HCEC 1CT (cell line): ENCODE measurements around the gene CDC42BPA.
"Not testable (repeated sequence)": the region's sequence is repeated elsewhere in the genome, so short reads cannot be mapped to it uniquely, and the experiment has no call there.

Experiments used
- DNase-seq: peaks from one replicate; pipeline ENCODE4 v3.0.0-alpha.2; 2017

Gene CDC42BPA

GRCh38 chr1:227190321-227190720 lies 128.0 kb downstream of the CDC42BPA start:
- no peak for DNase-seq

- no peak for DNase-seq
Measured at GRCh38 chr1:227185291-227185690, 133.0 kb downstream of the CDC42BPA start.

DNA sequence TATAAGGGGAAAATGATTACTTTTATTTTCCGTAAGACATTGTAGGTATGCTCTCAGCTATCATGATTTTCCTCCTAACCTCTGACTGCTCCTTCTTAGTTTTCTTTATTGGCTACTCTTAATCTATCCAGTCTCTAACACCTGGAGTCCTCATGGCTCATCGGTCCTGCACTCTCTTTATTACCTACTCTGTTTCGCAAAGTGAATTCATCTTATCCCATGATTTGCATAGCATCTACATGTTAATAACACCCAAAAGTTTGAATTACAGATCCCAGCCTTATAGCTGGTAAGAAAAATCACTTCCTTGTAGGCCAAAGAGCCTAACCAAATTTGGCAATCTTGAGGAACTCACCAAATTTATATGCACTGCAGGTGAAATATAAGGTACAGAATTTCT lies 136.3 kb downstream of the CDC42BPA start:
- DNase-seq: no peak

DNA sequence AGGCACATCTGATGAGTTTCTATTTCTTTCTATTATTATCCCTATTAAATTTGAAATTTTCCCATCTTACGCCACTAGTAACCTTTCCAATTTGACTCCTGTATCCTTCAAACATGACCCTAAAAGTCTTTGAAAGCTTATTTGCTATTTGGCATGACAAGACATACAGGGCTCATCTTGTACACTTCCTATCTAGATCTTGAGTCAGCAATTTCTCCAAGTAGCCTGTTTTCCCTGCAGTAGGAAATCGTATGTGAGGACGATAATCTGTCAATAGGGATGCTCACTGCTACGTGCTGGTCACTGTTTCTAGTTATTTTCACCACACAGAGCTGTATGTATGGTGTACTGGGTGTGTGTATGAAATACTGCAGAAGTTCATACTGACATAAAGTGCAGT lies 142.7 kb downstream of the CDC42BPA start:
- DNase-seq: no peak

DNA sequence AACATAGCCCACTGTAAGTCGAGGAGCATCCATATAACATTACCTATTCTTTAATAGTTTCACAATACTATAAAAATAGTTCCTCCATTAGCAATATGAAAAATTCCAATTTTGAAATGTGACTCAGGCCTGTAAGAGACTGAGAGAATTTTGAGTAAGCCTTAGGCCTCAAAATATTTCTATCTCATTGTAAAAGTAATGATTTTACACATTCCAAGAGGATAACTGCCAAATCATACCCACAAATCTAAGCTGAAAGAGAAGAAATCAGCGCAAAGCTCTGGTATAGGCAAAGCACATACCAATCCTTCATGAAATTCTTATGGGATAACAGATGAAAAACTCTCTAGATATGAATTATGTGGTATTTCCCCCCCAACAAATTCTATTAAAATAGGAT lies 144.1 kb downstream of the CDC42BPA start:
- DNase-seq: peak; percentile 81

DNA sequence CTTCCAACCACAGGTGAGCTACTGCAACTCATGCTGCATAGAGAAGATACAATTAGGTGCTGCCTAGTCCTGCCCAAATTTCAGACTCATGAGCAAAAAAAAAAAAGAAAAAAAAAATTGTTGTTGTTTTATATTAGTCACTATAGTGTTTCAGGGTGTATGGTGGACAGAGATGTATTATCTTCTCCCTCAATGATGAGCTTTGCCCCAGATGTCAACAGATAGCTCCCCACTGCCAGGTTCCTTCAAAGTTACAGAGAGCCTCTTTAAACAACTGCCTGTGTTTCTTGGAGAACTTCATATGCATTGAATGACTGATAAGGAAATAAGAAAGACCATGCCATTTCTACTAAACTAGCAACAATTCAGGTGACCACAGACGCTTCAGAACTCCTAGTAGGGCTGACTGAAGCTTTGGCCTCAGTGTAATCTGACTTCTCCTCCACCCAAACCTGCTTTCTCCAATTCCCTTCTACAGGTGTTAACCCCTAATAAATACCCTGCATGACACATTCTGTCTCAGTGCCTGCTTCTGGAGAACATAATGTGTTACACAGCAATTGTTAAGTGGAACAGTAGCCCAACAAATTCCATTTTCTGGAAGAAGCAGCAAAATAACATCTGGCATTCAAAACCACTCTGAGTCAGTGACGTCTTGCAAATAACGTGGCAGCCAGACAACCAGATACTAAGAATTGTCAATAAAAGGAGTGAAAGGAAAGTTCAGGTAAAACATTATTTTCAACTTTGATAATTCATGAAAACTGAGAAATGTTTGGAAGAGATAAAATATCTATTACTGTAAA lies 147.7 kb downstream of the CDC42BPA start:
- peak; percentile 49 for DNase-seq

GRCh38 chr1:227169343-227169742 lies 148.9 kb downstream of the CDC42BPA start:
- DNase-seq: no peak

DNA sequence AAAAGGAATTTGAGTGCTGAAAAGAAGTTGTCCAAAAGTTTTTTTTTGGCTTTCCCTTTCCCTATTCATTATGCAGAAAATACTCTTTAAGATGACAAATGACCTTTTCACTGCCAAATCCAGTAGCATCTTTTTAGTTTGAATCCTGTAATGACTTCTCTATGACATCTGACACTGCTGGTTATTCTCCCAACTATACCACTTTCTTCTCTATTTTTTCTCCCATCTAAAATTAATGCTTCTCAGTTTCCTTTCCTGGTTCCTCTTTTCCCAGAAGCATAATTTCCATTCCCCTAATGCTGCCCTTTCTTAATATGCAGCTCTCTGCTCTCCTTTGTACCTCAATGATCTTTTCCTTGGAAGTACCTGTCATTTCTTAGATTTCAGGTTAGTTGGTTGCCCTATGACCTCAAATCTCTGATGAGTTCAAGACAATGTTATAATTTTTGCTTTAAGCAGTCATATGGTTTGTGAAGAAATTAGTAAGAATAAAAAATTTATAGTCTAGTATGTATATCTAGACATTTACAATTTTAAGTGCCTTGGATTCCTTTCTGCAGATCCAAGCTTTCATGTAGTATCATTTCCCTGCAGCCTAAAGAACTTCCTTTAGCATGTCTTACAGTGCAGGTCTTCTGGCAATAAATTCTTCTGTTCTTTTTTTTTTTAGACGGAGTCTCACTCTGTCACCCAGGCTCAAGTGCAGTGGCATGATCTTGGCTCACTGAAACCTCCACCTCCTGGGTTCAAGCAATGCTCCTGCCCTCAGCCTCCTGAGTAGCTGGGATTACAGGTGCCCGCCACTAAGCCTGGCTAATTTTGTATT lies 150.8 kb downstream of the CDC42BPA start:
- no peak for DNase-seq

DNA sequence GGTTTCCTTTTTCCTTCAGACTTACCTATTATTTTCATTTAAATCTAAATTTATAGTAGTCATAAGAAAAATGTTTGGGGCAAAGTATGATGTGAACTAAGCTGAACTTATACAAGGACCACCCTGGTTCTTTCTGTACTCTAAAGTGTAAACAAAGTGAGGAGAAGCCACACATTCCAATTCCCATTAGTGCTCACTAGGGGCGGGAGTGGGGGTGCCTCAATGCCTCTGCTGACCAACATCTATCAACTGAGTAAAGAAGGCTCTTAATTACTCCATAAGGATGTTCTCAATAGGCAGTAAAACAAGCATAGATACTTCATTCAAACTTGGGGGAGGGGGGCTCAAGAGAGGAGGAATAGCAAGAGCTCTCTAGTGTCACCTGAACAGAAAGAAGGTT lies 151.7 kb downstream of the CDC42BPA start:
- no peak for DNase-seq

DNA sequence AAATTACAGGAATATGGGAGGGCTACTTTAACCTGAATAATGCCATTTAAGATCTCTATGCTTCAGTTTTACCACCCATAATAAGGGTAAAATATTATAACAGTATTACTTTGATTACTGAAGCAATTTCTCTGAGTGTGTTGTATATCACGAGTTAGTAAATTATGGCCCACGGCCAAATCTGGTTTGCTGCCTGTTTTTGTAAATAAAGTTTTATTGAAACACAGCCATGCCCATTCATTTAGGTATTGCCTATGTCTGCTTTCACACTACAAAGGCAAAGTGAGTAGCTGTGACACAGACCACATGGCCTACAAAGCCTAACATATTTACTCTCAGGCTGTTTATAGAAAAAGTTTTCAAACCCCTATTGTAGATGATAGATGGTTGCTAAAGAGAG lies 156.8 kb downstream of the CDC42BPA start:
- DNase-seq: no peak

DNA sequence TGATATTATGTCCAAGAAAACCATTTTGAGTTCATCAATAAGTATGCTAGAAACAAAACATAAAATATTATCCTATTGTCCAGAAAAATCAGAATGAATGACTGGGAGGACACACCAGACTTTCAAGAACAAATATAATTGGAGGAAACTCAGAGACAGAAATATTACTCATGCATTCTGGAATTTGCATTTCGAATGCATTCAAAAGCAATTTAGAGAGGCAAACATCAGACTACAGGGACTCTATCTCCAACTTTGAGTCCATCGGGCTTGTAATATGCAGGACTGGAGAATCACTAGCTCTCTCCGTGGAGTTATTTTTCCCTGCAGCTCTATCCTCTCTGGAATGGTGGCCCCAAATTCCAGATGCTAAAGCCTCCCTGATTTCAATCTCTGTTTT lies 161.8 kb downstream of the CDC42BPA start:
- no peak for DNase-seq

DNA sequence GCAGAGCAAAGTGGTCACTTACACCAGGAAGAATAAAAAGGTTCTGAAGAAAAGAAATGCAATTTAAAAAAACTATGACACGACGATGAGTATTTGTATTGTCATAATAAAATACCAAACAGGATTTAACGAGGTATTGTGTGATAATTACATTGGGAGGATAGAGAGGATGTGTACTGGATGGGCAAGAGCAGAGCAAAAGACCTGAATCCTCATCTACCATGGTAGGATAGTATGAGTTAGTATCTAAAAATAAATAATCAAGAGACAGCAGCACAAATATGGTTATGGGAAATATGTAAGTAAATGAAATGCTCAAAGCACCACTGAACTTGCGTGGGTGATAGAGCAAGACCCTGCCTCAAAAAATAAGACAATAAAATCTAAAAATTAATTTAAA lies 162.6 kb downstream of the CDC42BPA start:
- no peak for DNase-seq

GRCh38 chr1:227155004-227155403 lies 163.3 kb downstream of the CDC42BPA start:
- no peak for DNase-seq

DNA sequence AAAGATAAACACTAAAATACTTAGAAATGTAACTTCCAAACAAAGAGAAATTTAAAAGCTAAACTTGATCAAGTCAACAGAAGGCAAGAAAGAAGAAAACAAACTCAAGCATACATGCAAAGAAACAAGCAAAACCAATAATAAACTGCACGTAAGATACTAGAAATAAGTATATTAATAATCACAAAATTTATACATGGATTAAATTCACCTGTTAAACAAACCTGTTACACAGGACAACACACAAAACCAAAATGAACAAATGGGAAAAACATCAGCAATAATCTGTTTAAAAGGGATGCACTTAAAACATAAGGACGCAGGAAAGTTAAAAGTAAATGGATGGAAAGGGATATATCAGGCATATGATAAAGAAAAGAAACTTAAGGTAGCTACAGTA lies 165.8 kb downstream of the CDC42BPA start:
- DNase-seq: no peak

DNA sequence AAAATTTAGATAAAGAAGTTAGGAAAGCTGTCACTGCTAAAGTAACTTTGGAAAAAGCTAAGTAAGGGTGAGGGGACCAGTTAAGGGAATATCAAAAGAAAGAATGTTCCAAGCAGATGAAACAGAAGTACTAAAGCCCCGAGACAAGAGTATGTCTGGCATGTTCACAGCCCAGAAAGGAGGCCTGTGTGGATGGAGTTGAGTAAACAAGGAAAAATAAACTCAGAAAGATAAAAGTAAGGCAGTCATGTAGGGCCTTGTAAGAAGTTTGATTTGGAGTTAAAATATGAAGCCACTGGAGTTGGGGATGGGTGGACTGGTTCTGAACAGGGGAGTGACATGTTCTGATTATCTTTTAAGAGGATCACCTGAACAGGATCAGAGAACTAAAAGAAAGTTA lies 177.9 kb downstream of the CDC42BPA start:
- no peak for DNase-seq

GRCh38 chr1:227136210-227136820 lies 182.0 kb downstream of the CDC42BPA start:
- no peak for DNase-seq

GRCh38 chr1:227134686-227135314 lies 183.5 kb downstream of the CDC42BPA start:
- DNase-seq: no peak

- not testable (repeated sequence) for DNase-seq
Measured at GRCh38 chr1:227132695-227133094, 185.6 kb downstream of the CDC42BPA start.

GRCh38 chr1:227131193-227131592 lies 187.1 kb downstream of the CDC42BPA start:
- peak; percentile 69 for DNase-seq

DNA sequence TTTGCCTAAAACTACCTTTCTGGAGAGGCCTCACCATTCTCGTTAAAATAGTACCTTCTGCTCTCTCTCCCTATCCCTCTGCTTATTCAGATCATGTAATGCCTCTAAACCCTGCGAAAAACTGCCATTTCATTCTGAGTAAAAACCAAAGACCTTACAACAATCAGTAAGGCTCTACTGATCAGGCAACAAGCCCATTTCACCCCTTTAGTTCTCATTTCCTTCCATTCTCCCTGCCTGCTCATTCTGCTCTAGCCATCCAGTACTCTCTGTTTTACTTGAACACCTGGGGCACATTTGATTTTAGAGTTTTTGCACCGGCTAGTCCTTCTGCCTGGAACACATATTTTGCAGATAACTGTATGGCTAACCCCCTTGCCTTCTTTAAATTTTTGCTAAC lies 190.4 kb downstream of the CDC42BPA start:
- DNase-seq: no peak

GRCh38 chr1:227125929-227126545 lies 192.3 kb downstream of the CDC42BPA start:
- DNase-seq: no peak

DNA sequence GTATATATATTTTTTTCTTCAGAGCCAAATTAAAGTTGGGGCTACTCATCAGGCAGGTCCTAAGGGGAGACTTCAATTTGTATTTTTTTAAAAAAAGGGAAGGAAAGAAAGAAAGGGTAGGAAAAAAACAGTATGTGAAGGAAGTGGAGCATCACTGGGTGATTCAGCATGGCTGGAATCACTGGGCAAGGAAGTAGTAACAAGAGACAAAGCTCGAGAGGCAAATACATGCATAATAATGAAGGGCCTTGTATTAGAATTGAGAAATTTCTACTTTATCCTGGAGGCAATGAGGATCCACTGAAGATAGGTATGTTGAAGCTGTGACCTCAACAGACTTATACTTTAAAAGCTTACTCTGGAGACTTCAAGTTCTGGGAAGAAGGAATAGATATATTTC lies 193.8 kb downstream of the CDC42BPA start:
- no peak for DNase-seq

DNA sequence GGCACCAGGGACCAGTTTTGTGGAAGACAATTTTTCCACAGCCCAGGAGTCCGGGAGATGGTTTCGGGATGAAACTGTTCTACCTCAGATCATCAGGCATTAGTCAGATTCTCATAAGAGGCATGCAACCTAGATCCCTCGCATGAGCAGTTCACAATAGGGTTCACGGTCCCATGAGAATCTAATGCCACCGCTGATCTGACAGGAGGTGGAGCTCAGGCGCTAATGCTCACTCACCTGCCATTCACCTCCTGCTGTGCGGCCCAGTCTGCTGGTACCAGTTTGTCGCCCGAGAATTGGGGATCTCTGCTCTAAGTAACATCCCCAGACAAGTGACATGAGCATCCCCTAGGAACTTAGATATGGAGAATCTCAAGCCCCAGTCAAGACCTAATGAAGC lies 197.5 kb downstream of the CDC42BPA start:
- DNase-seq: no peak
